Measurements from ENCODE around the gene CASP9. TPM values are rescaled to one million over a fixed set of nuclear protein-coding genes. Genes with fewer than 3 reads are reported as not detected.

The CASP9 gene
- total RNA-seq, 1 experiment from 2014 or later, result 15.9 TPM

GRCh38 chr1:15448877-15449462 lies 75.0 kb downstream of the CASP9 start:
- Mint-ChIP-seq H3K4me3 (no peak overlapping the region), H3K4me1 (no peaks in the 10 kb centered on the region), H3K27me3 (ENCODE audit: low read depth) (peaks cover 6% of the 10 kb centered on the region), H3K36me3 (ENCODE audit: insufficient read depth in 1 of 3, low read depth in 3 of 3) (no peaks in the 10 kb centered on the region; a peak in 1 of 7 replicates), H3K27ac (0 out of 7 replicates have a peak overlapping the region, but pooled peaks of 1 of the 3 experiments have one; percentile 12), H3K9me3 (peaks cover 0 to 6% of the 10 kb centered on the region in 2 experiments; a peak in 2 of 5 replicates)
- Histone ChIP-seq H3K27me3 (ENCODE audit: insufficient read depth, low read length) (no peaks in the 10 kb centered on the region), H2BK15ac (ENCODE audit: low read depth, low read length) (no peak overlapping the region), H3K27ac (ENCODE audit: insufficient read length, low read depth, low read length) (no peak overlapping the region), H3K9ac (ENCODE audit: extremely low read depth, insufficient read length, low read length) (no peak overlapping the region), H3T11ph (ENCODE audit: low read length) (no peak overlapping the region), H3K23ac (ENCODE audit: insufficient read length, low read depth, low read length) (no peak overlapping the region), H3K4ac (ENCODE audit: low read depth, low read length) (no peak overlapping the region), H2BK5ac (ENCODE audit: insufficient read length, low read length) (no peak overlapping the region), H2BK20ac (ENCODE audit: low read depth, low read length, poor library complexity, severe bottlenecking) (no peak overlapping the region), H4K5ac (ENCODE audit: insufficient read length, low read depth, low read length) (no peak overlapping the region), H3K79me1 (ENCODE audit: insufficient read depth, low read depth, low read length, poor library complexity, severe bottlenecking) (no peaks in the 10 kb centered on the region), H4K91ac (ENCODE audit: insufficient read length, low read depth, low read length) (no peak overlapping the region), H3K14ac (ENCODE audit: insufficient read depth, low read length) (no peak overlapping the region), H3K56ac (ENCODE audit: insufficient read length, low read depth, low read length) (no peak overlapping the region), H3K23me2 (ENCODE audit: insufficient read length, low read depth, low read length, poor library complexity, severe bottlenecking) (no peaks in the 10 kb centered on the region), H2AFZ (ENCODE audit: low read length) (no peak overlapping the region), H3K4me1 (ENCODE audit: insufficient read depth, low read length) (no peaks in the 10 kb centered on the region), H3K79me2 (ENCODE audit: insufficient read depth, low read length) (no peaks in the 10 kb centered on the region), H3K18ac (ENCODE audit: insufficient read length, low read depth, low read length) (no peak overlapping the region), H2BK12ac (ENCODE audit: insufficient read length, low read depth, low read length) (no peak overlapping the region), H2AK5ac (ENCODE audit: insufficient read length, low read length) (no peak overlapping the region), H2BK120ac (ENCODE audit: low read depth, low read length, poor library complexity, severe bottlenecking) (no peak overlapping the region), H3K9me3 (ENCODE audit: control insufficient read depth, low read depth, low read length) (no peaks in the 10 kb centered on the region), H3K4me2 (ENCODE audit: insufficient read depth, insufficient read length, low read length) (no peak overlapping the region), H4K20me1 (ENCODE audit: control insufficient read depth, insufficient read depth, insufficient read length) (no peaks in the 10 kb centered on the region), H4K8ac (replicated peaks; ENCODE audit: insufficient read length, low read depth, low read length) (no peak overlapping the region)
- DNase-seq, result no peak
- WGBS (ENCODE audit: extremely low coverage, insufficient read length, low lambda C conversion rate), result no CpG with 5 or more reads among the region's 3 CpGs
- no peak for TF ChIP-seq CTCF (conservative IDR thresholded peaks at IDR 0.05)
